Fibroblast of lung (primary cell): Measurements from ENCODE around the gene SUPT20HL1. TPM values are rescaled to one million over a fixed set of nuclear protein-coding genes. Genes with fewer than 3 reads are reported as not detected.
A peak's percentile ranks its signal among the peaks of the same experiment; 100 is the strongest.

Experiments used
- DNase-seq, 2 donors: peaks; one replicate each; pipeline versions ENCODE4 v3.0.0 to v3.0.0-alpha.2; 2010; ENCODE audit warnings: low read depth in 2 of 2
- H2AFZ ChIP-seq: 2 replicates; pipeline ENCODE4 v1.5.1; 2012; ENCODE audit warnings: low read length, control low read depth, inconsistent platforms
- H3K27ac ChIP-seq: 2 replicates; pipeline ENCODE4 v1.5.1; 2011; ENCODE audit warnings: low read length, control low read depth; ENCODE audit not compliant: insufficient read depth
- H3K27me3 ChIP-seq: 2 replicates; pipeline ENCODE4 v1.5.1; 2011; ENCODE audit warnings: mild to moderate bottlenecking, low read length; ENCODE audit not compliant: control insufficient read depth, insufficient read depth
- H3K36me3 ChIP-seq: 2 replicates; pipeline ENCODE4 v1.5.1; 2011; ENCODE audit warnings: low read length; ENCODE audit not compliant: control insufficient read depth, insufficient read depth
- H3K4me1 ChIP-seq: 2 replicates; pipeline ENCODE4 v1.5.1; 2011; ENCODE audit warnings: low read length; ENCODE audit not compliant: control insufficient read depth, insufficient read depth; ENCODE audit errors: extremely low read depth
- H3K4me2 ChIP-seq: 2 replicates; pipeline ENCODE4 v1.5.1; 2011; ENCODE audit warnings: low read length, control low read depth; ENCODE audit not compliant: insufficient read depth; ENCODE audit errors: extremely low read depth
- H3K4me3 ChIP-seq, 4 experiments: fragments of 200-600 bp in 1 of 4; sonication (generic) in 1 of 4; replicated peaks in 1 of 4; 2 replicates each; pipeline ENCODE4 v1.5.1; 2011 to 2016; ENCODE audit warnings: low read length in 4 of 4, low read depth in 3 of 4, mild to moderate bottlenecking in 3 of 4, control low read depth in 2 of 4, inconsistent platforms in 1 of 4, mixed read lengths in 1 of 4; ENCODE audit not compliant: insufficient read depth in 1 of 4; ENCODE audit errors: control extremely low read depth in 1 of 4
- H3K79me2 ChIP-seq: 2 replicates; pipeline ENCODE4 v1.5.1; 2012; ENCODE audit warnings: mild to moderate bottlenecking, low read length, inconsistent platforms; ENCODE audit not compliant: control insufficient read depth, insufficient read depth
- H3K9ac ChIP-seq: 2 replicates; pipeline ENCODE4 v1.5.1; 2011; ENCODE audit warnings: mild to moderate bottlenecking, low read length, control low read depth; ENCODE audit not compliant: insufficient read depth
- H3K9me3 ChIP-seq: 2 replicates; pipeline ENCODE4 v1.5.1; 2012; ENCODE audit warnings: low read depth, low read length; ENCODE audit not compliant: control insufficient read depth, insufficient read depth
- H4K20me1 ChIP-seq: 2 replicates; pipeline ENCODE4 v1.5.1; 2011; ENCODE audit warnings: low read length; ENCODE audit not compliant: control insufficient read depth, insufficient read depth; ENCODE audit errors: extremely low read depth
- EZH2 ChIP-seq: IDR thresholded peaks from 2 replicates; pipeline ENCODE4 v1.5.1; 2012; ENCODE audit warnings: low read length, control low read depth, mild to moderate bottlenecking; ENCODE audit errors: missing control alignments
- polyA plus RNA-seq, 2 donors: library from polyadenylated mRNA; depleted of rRNA in 1 of 2; stranded (reverse) in 1 of 2; unstranded in 1 of 2; fragments of >200 nt; gene quantifications; 2 replicates each; pipeline ENCODE4 v1.2.1, GENCODE V29; 2011 to 2012; ENCODE audit warnings: missing spikeins in 1 of 2
- total RNA-seq: library from RNA; depleted of rRNA; stranded (reverse); fragments of >200 nt; gene quantifications from 2 replicates; pipeline ENCODE4 v1.2.1, GENCODE V29; 2014
- TF ChIP-seq, protein P1 (sequence below), 2 donors: IDR thresholded peaks in 1 of 2; conservative IDR thresholded peaks in 1 of 2; 1 replicate in 1 of 2; 2 replicates in 1 of 2; pipeline ENCODE4 v1.5.1; 2011 to 2012; ENCODE audit warnings: low read length in 2 of 2, control low read depth in 1 of 2, inconsistent platforms in 1 of 2, low read depth in 1 of 2, mild to moderate bottlenecking in 1 of 2

SUPT20HL1 gene
- total and polyA plus RNA-seq, 2 donors (not counting 1 experiment from before 2014, with no cell fraction given), result not detected

DNA sequence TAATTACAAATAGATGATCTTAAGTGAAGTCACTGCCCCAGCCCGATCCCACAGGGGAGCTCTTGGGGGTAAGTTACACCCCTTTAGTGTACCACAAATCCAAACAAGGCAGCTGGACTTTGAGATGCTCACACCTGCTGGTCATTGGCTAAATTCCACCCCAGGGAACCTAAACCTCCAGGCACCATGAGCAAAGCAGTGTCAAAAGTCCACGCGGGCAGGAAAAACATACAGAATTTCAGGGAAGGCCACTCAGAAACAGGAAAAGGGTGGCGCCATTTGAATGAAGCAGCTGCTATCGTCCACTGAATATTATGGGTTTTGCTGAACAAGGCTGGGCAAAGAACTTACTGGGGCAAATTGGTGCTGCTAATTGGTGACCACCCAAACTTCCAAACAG lies 30.9 kb downstream of the SUPT20HL1 start:
- no peak overlapping the region for H3K4me3 ChIP-seq
- no peaks in the 10 kb centered on the region for H3K9me3 ChIP-seq
- H3K9ac ChIP-seq, result no peak overlapping the region
- no peak overlapping the region for H2AFZ ChIP-seq
- TF ChIP-seq EZH2, result no peak
- TF ChIP-seq, protein P1, sequence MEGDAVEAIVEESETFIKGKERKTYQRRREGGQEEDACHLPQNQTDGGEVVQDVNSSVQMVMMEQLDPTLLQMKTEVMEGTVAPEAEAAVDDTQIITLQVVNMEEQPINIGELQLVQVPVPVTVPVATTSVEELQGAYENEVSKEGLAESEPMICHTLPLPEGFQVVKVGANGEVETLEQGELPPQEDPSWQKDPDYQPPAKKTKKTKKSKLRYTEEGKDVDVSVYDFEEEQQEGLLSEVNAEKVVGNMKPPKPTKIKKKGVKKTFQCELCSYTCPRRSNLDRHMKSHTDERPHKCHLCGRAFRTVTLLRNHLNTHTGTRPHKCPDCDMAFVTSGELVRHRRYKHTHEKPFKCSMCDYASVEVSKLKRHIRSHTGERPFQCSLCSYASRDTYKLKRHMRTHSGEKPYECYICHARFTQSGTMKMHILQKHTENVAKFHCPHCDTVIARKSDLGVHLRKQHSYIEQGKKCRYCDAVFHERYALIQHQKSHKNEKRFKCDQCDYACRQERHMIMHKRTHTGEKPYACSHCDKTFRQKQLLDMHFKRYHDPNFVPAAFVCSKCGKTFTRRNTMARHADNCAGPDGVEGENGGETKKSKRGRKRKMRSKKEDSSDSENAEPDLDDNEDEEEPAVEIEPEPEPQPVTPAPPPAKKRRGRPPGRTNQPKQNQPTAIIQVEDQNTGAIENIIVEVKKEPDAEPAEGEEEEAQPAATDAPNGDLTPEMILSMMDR (conservative IDR thresholded peaks at IDR 0.05 in 1 of 2, IDR thresholded peaks at IDR 0.05 in 1 of 2; ENCODE audit: low read depth in 1 of 2, low read length in 2 of 2), result no peak
- no peaks in the 10 kb centered on the region for H3K27me3 ChIP-seq
- H3K4me2 ChIP-seq, result no peak overlapping the region
- no peaks in the 10 kb centered on the region for H3K4me1 ChIP-seq
- no peak for DNase-seq
- no peaks in the 10 kb centered on the region for H3K36me3 ChIP-seq
- no peak overlapping the region for H3K27ac ChIP-seq
- H4K20me1 ChIP-seq, result no peaks in the 10 kb centered on the region
- no peaks in the 10 kb centered on the region for H3K79me2 ChIP-seq

DNA sequence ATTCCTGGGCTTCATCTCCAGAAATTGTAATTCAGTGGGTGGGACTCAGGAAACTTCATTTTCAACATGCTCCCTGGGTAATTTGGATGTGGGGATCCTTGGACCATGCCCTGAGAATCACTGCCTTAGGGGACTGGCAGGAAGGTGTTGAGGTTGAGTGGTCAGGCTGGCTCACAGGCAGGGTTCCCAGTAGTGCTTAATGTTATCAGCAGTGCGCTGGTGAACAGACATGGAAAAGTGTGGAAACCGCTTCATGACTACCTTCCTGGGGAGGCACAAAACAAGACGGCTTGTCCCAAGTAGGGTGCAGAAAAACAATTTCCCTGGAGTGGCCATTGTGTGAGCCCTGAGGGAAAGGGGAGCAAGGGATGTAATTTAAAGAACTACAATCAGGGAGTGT lies 31.4 kb downstream of the SUPT20HL1 start:
- Histone ChIP-seq H3K4me1 (no peaks in the 10 kb centered on the region), H2AFZ (no peak overlapping the region), H4K20me1 (no peaks in the 10 kb centered on the region), H3K36me3 (no peaks in the 10 kb centered on the region), H3K27ac (no peak overlapping the region), H3K9me3 (no peaks in the 10 kb centered on the region), H3K27me3 (no peaks in the 10 kb centered on the region), H3K4me2 (no peak overlapping the region), H3K4me3 (no peak overlapping the region), H3K79me2 (no peaks in the 10 kb centered on the region), H3K9ac (no peak overlapping the region)
- TF ChIP-seq, protein P1 (conservative IDR thresholded peaks at IDR 0.05 in 1 of 2, IDR thresholded peaks at IDR 0.05 in 1 of 2; ENCODE audit: low read depth in 1 of 2, low read length in 2 of 2), result no peak
- TF ChIP-seq EZH2, result no peak
- DNase-seq, result no peak

DNA sequence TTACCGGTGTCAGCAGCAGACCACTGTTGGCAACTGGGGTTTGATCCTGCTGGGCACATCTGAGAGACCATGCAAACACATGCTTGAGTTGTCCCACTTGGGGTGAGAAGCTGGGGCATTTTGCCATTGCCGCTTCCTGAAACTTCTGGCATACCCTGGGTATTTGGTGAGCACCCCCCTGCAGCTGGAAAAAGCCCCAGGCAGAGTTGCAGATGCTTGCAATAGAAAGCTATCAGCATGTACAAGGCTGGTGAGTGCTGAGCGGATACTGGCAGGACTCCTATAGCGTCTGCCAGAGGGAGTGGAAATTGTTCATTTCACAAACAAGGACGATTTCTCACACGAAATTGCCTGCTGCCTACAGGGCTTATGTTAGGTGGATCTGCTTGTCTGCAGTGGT lies 32.3 kb downstream of the SUPT20HL1 start:
- H3K27ac ChIP-seq, result no peak overlapping the region
- H3K9ac ChIP-seq, result no peak overlapping the region
- H4K20me1 ChIP-seq, result no peaks in the 10 kb centered on the region
- no peak overlapping the region for H3K4me2 ChIP-seq
- TF ChIP-seq, protein P1 (conservative IDR thresholded peaks at IDR 0.05 in 1 of 2, IDR thresholded peaks at IDR 0.05 in 1 of 2; ENCODE audit: low read depth in 1 of 2, low read length in 2 of 2), result no peak
- TF ChIP-seq EZH2, result no peak
- H2AFZ ChIP-seq, result no peak overlapping the region
- no peaks in the 10 kb centered on the region for H3K27me3 ChIP-seq
- no peaks in the 10 kb centered on the region for H3K79me2 ChIP-seq
- no peaks in the 10 kb centered on the region for H3K9me3 ChIP-seq
- peak in 1 of 2 donors; percentile 2 for DNase-seq
- no peak overlapping the region for H3K4me3 ChIP-seq
- no peaks in the 10 kb centered on the region for H3K36me3 ChIP-seq
- H3K4me1 ChIP-seq, result no peaks in the 10 kb centered on the region
